HEK293 (cell line): Measurements from ENCODE around the gene SARS2.

Experiments
- ATF2 ChIP-seq: fragments of 450-650 bp; formaldehyde crosslinking; IDR thresholded peaks from 2 replicates; pipeline ENCODE4 v1.5.1; 2016; ENCODE audit warnings: missing biosample characterization, missing genetic modification characterization, low read depth
- GFI1B ChIP-seq: fragments of 450-650 bp; formaldehyde crosslinking; IDR thresholded peaks from 2 replicates; pipeline ENCODE4 v1.5.1; 2016; ENCODE audit warnings: missing biosample characterization, missing genetic modification characterization
- GLI2 ChIP-seq: fragments of 450-650 bp; formaldehyde crosslinking; IDR thresholded peaks from 2 replicates; pipeline ENCODE4; 2017; ENCODE audit warnings: missing biosample characterization, missing genetic modification characterization, low read depth, borderline replicate concordance
- HIC1 ChIP-seq: fragments of 450-650 bp; formaldehyde crosslinking; IDR thresholded peaks from 2 replicates; pipeline ENCODE4 v1.5.1; 2016; ENCODE audit warnings: missing biosample characterization, missing genetic modification characterization
- HOXA7 ChIP-seq: sonication (generic); formaldehyde crosslinking; IDR thresholded peaks from 2 replicates; pipeline ENCODE4 v1.8.1; 2022; ENCODE audit warnings: missing genetic modification reagents, borderline replicate concordance
- KLF8 ChIP-seq: fragments of 450-650 bp; formaldehyde crosslinking; IDR thresholded peaks from 2 replicates; pipeline ENCODE4 v1.5.1; 2016; ENCODE audit warnings: missing biosample characterization, missing genetic modification characterization
- KLF9 ChIP-seq: fragments of 450-650 bp; formaldehyde crosslinking; IDR thresholded peaks from 2 replicates; pipeline ENCODE4 v1.5.1; 2016; ENCODE audit warnings: missing biosample characterization, missing genetic modification characterization, low read depth
- PRDM1 ChIP-seq: fragments of 450-650 bp; formaldehyde crosslinking; IDR thresholded peaks from 2 replicates; pipeline ENCODE4; 2016; ENCODE audit warnings: missing biosample characterization, missing genetic modification characterization
- PRDM4 ChIP-seq: fragments of 450-650 bp; formaldehyde crosslinking; IDR thresholded peaks from 2 replicates; pipeline ENCODE4 v1.5.1; 2017; ENCODE audit warnings: missing biosample characterization, missing genetic modification characterization
- SCRT2 ChIP-seq: fragments of 450-650 bp; formaldehyde crosslinking; IDR thresholded peaks from 2 replicates; pipeline ENCODE4 v1.5.1; 2016; ENCODE audit warnings: missing biosample characterization, missing genetic modification characterization
- SP3 ChIP-seq: fragments of 450-650 bp; formaldehyde crosslinking; IDR thresholded peaks from 2 replicates; pipeline ENCODE4 v1.5.1; 2016; ENCODE audit warnings: missing biosample characterization, missing genetic modification characterization
- YY1 ChIP-seq: fragments of 450-650 bp; formaldehyde crosslinking; IDR thresholded peaks from 2 replicates; pipeline ENCODE4 v1.5.1; 2018; ENCODE audit warnings: missing biosample characterization, missing genetic modification characterization
- ZBTB26 ChIP-seq: fragments of 450-650 bp; formaldehyde crosslinking; optimal IDR thresholded peaks from 2 replicates; pipeline ENCODE3; 2016; ENCODE audit warnings: missing biosample characterization, mild to moderate bottlenecking, missing genetic modification characterization
- ZBTB6 ChIP-seq: fragments of 450-650 bp; formaldehyde crosslinking; IDR thresholded peaks from 2 replicates; pipeline ENCODE4 v1.5.1; 2017; ENCODE audit warnings: missing biosample characterization, missing genetic modification characterization
- ZFHX2 ChIP-seq: fragments of 450-650 bp; formaldehyde crosslinking; conservative IDR thresholded peaks from 2 replicates; pipeline ENCODE4 v1.5.1; 2016; ENCODE audit warnings: missing biosample characterization, missing genetic modification characterization
- ZNF184 ChIP-seq: fragments of 450-650 bp; IDR thresholded peaks from 2 replicates; pipeline ENCODE4 v1.5.1; 2018; ENCODE audit warnings: missing biosample characterization, mild to moderate bottlenecking, missing genetic modification characterization
- ZNF23 ChIP-seq: fragments of 450-650 bp; formaldehyde crosslinking; IDR thresholded peaks from 2 replicates; pipeline ENCODE4 v1.5.1; 2016; ENCODE audit warnings: missing biosample characterization, missing genetic modification characterization, borderline replicate concordance
- ZNF266 ChIP-seq: fragments of 450-650 bp; formaldehyde crosslinking; IDR thresholded peaks from 2 replicates; pipeline ENCODE4 v1.5.1; 2016; ENCODE audit warnings: missing biosample characterization, missing genetic modification characterization, low read depth
- ZNF280D ChIP-seq: fragments of 450-650 bp; formaldehyde crosslinking; IDR thresholded peaks from 2 replicates; pipeline ENCODE4 v1.5.1; 2016; ENCODE audit warnings: missing biosample characterization, missing genetic modification characterization
- ZNF354C ChIP-seq: fragments of 450-650 bp; formaldehyde crosslinking; IDR thresholded peaks from 2 replicates; pipeline ENCODE4 v1.5.1; 2016; ENCODE audit warnings: missing biosample characterization, missing genetic modification characterization, low read depth, borderline replicate concordance
- ZNF394 ChIP-seq: fragments of 450-650 bp; formaldehyde crosslinking; IDR thresholded peaks from 2 replicates; pipeline ENCODE4 v1.5.1; 2016; ENCODE audit warnings: missing biosample characterization, missing genetic modification characterization, mild to moderate bottlenecking, moderate library complexity, borderline replicate concordance
- ZNF416 ChIP-seq: fragments of 450-650 bp; formaldehyde crosslinking; IDR thresholded peaks from 2 replicates; pipeline ENCODE4 v1.5.1; 2016; ENCODE audit warnings: missing biosample characterization, missing genetic modification characterization
- ZNF510 ChIP-seq: fragments of 450-650 bp; formaldehyde crosslinking; IDR thresholded peaks from 2 replicates; pipeline ENCODE4 v1.5.1; 2018; ENCODE audit warnings: mild to moderate bottlenecking, missing genetic modification characterization, missing biosample characterization; ENCODE audit not compliant: insufficient replicate concordance
- ZNF558 ChIP-seq: fragments of 450-650 bp; formaldehyde crosslinking; IDR thresholded peaks from 2 replicates; pipeline ENCODE4 v1.5.1; 2016; ENCODE audit warnings: missing biosample characterization, missing genetic modification characterization
- ZNF596 ChIP-seq: fragments of 450-650 bp; IDR thresholded peaks from 2 replicates; pipeline ENCODE4 v1.5.0; 2018; ENCODE audit warnings: missing biosample characterization, mild to moderate bottlenecking, missing genetic modification characterization, moderate library complexity
- ZNF629 ChIP-seq: fragments of 450-650 bp; formaldehyde crosslinking; IDR thresholded peaks from 2 replicates; pipeline ENCODE4 v1.5.1; 2017; ENCODE audit warnings: missing biosample characterization, missing genetic modification characterization
- ZNF658 ChIP-seq: fragments of 450-650 bp; formaldehyde crosslinking; IDR thresholded peaks from 2 replicates; pipeline ENCODE4; 2016; ENCODE audit warnings: missing biosample characterization, missing genetic modification characterization

SARS2 gene

GRCh38 chr19:38929929-38930775, at the start of gene SARS2 (continued):
- TF ChIP-seq ZNF23 (tag by site-specific recombination) (no peak), HIC1 (peak; percentile 100), KLF9 (tag by site-specific recombination) (0 out of 2 replicates have a peak, but pooled peaks have one; percentile 55), ZFHX2 (peak; percentile 38), YY1 (tag by site-specific recombination) (peak; percentile 99), GFI1B (tag by site-specific recombination) (no peak), PRDM1 (no peak), ZNF558 (no peak; the same call in 1 of the 2 replicates), ZNF354C (tag by site-specific recombination) (no peak), KLF8 (tag by site-specific recombination) (peak; percentile 84; the same call in 1 of the 2 replicates), SP3 (tag by site-specific recombination) (peak; percentile 92; the same call in 1 of the 2 replicates), SCRT2 (tag by site-specific recombination) (0 out of 2 replicates have a peak, but pooled peaks have one; percentile 63), ZNF629 (peak; percentile 70), ZBTB6 (tag by site-specific recombination) (0 out of 2 replicates have a peak, but pooled peaks have one; percentile 47), ZNF266 (no peak), ZBTB26 (peak; percentile 52), ZNF416 (no peak), ZNF394 (tag by site-specific recombination) (peak; percentile 58; the same call in 1 of the 2 replicates), ZNF658 (no peak), ZNF184 (tag by site-specific recombination) (no peak), PRDM4 (0 out of 2 replicates have a peak, but pooled peaks have one; percentile 25), ZNF510 (tag by site-specific recombination) (no peak), ATF2 (no peak), ZNF596 (tag by site-specific recombination) (no peak), ZNF280D (peak; percentile 49; the same call in 1 of the 2 replicates), HOXA7 (CRISPR knock-in tag) (no peak), GLI2 (no peak)
